Chondrocyte (in vitro differentiated cells): ENCODE data around the gene TFCP2. TPM values are rescaled to one million over a fixed set of nuclear protein-coding genes. Genes with fewer than 3 reads are reported as not detected.

Experiments
- DNase-seq: peaks from one replicate; pipeline ENCODE4 v3.0.0; 2021; ENCODE audit warnings: mixed read lengths, low spot score
- H3K27ac Mint-ChIP-seq: one replicate; pipeline ENCODE4 v1.8.0; 2021; ENCODE audit warnings: mild to moderate bottlenecking, moderate library complexity, mixed read lengths; ENCODE audit not compliant: unreplicated experiment
- H3K27me3 Mint-ChIP-seq: 2 replicates; pipeline ENCODE4 v1.8.0; 2021; ENCODE audit warnings: low read depth, mixed read lengths
- H3K36me3 Mint-ChIP-seq: 2 replicates; pipeline ENCODE4 v1.8.0; 2021; ENCODE audit warnings: low read depth, mixed read lengths
- H3K4me1 Mint-ChIP-seq: 2 replicates; pipeline ENCODE4 v1.8.0; 2021; ENCODE audit warnings: low read depth, mild to moderate bottlenecking, mixed read lengths
- H3K4me3 Mint-ChIP-seq: one replicate; pipeline ENCODE4 v1.8.0; 2021; ENCODE audit warnings: mild to moderate bottlenecking, moderate library complexity, mixed read lengths; ENCODE audit not compliant: unreplicated experiment
- H3K9me3 Mint-ChIP-seq: 2 replicates; pipeline ENCODE4 v1.8.0; 2021; ENCODE audit warnings: low read depth, mixed read lengths
- CTCF ChIP-seq: fragments of 200-600 bp; sonication (generic); IDR thresholded peaks from 2 replicates; pipeline ENCODE4 v1.5.0; 2021; ENCODE audit warnings: antibody characterized with exemption, mild to moderate bottlenecking, moderate library complexity
- total RNA-seq: library from RNA; stranded (reverse); gene quantifications from 3 replicates; pipeline ENCODE4 v1.2.1, GENCODE V29; 2021

TFCP2 gene
- total RNA-seq, 1 donor from 2014 or later, result 20.8 TPM

- Mint-ChIP-seq H3K9me3 (no peaks in the 10 kb centered on the region), H3K27ac (no peak overlapping the region), H3K4me3 (no peak overlapping the region), H3K4me1 (peaks cover 18% of the 10 kb centered on the region), H3K27me3 (no peaks in the 10 kb centered on the region), H3K36me3 (peaks cover 5% of the 10 kb centered on the region)
- DNase-seq, result no peak
- TF ChIP-seq CTCF, result no peak
Observed at GRCh38 chr12:51128919-51129318, 44.0 kb downstream of the TFCP2 start.

- TF ChIP-seq CTCF, result no peak
- Mint-ChIP-seq H3K4me1 (peaks cover 27% of the 10 kb centered on the region), H3K4me3 (no peak overlapping the region), H3K27ac (peak overlapping the region; percentile 72), H3K27me3 (no peaks in the 10 kb centered on the region), H3K36me3 (peaks cover 5% of the 10 kb centered on the region), H3K9me3 (no peaks in the 10 kb centered on the region)
- no peak for DNase-seq
Observed at GRCh38 chr12:51127050-51127729, 45.7 kb downstream of the TFCP2 start.

GRCh38 chr12:51126297-51126696 lies 46.6 kb downstream of the TFCP2 start:
- Mint-ChIP-seq H3K27ac (no peak overlapping the region), H3K4me1 (peaks cover 27% of the 10 kb centered on the region)

GRCh38 chr12:51124504-51124903 lies 48.4 kb downstream of the TFCP2 start:
- no peak for TF ChIP-seq CTCF
- H3K4me3 Mint-ChIP-seq, result no peak overlapping the region
- peaks cover 27% of the 10 kb centered on the region for H3K4me1 Mint-ChIP-seq
- no peaks in the 10 kb centered on the region for H3K9me3 Mint-ChIP-seq
- peaks cover 8% of the 10 kb centered on the region for H3K36me3 Mint-ChIP-seq
- no peak overlapping the region for H3K27ac Mint-ChIP-seq
- H3K27me3 Mint-ChIP-seq, result no peaks in the 10 kb centered on the region
- DNase-seq, result no peak

More at GRCh38 chr12:51126297-51126696, 46.6 kb downstream of the TFCP2 start:
- H3K9me3 Mint-ChIP-seq, result no peaks in the 10 kb centered on the region
- no peaks in the 10 kb centered on the region for H3K27me3 Mint-ChIP-seq
- H3K4me3 Mint-ChIP-seq, result no peak overlapping the region
- DNase-seq, result no peak
- TF ChIP-seq CTCF, result no peak
- peaks cover 5% of the 10 kb centered on the region for H3K36me3 Mint-ChIP-seq

DNA sequence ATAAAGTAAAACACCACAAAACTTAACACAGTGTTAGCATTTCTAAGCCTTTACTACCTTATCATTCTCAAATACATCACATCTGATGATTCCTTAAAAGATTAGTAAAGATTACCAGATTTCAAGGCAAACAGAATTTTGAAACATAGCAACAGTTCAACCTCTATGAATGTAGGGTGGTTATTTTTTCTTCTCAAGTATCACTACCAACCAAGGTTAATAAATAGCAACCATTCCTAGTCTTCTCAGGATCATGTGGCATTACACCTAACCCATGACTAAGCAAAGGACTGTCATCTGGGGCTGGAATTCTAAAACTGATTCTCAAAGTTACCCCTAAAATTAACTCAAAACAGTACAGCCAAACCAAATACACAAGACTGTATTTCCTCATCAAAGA lies 50.1 kb downstream of the TFCP2 start:
- no peaks in the 10 kb centered on the region for H3K27me3 Mint-ChIP-seq
- H3K4me3 Mint-ChIP-seq, result no peak overlapping the region
- peaks cover 2% of the 10 kb centered on the region for H3K9me3 Mint-ChIP-seq
- no peak for TF ChIP-seq CTCF
- H3K27ac Mint-ChIP-seq, result peak overlapping the region; percentile 61
- DNase-seq, result no peak
- peaks cover 8% of the 10 kb centered on the region for H3K36me3 Mint-ChIP-seq
- H3K4me1 Mint-ChIP-seq, result peaks cover 21% of the 10 kb centered on the region
